GM12801 (cell line): ENCODE results near the gene DBH.

Experiments used
- TF ChIP-seq, protein P1 (sequence below): IDR thresholded peaks from one replicate; pipeline ENCODE4 v1.5.1; 2011; ENCODE audit warnings: control low read depth; ENCODE audit not compliant: insufficient read length; ENCODE audit errors: extremely low read depth

DBH gene

DNA sequence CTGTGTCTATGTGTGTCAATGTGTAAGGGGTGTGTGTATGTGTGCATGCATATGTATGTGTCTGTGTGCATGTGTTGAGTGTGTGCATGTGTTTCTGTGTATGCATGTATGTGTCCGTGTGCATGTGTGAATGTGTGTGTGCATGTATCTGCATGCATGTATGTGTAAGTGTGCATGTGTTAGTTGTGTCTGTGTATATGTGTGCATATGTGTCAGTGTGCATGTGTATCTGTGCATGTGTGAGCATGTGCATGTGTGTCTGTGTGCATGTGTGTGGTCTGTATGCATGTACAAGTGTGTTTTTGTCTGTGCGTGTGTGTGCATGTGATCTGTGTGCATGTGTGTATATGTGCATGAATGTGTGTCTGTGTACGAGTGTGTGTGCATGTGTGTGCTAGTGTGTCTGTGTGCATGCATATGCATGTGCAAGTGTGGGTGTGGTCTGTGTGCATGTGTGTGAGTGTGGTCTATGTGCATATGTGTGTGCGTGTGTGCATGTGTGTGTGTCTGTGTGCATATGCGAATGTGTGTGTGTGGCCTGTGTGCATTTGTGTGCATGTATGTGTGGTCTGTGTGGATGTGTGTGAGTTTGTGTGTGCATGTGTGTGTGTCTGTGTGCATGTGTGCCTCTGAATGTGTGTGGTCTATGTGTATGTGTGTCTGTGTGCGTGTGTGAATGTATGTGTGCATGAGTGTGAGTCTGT is 36.5 kb upstream of the DBH start:
- TF ChIP-seq, protein P1, sequence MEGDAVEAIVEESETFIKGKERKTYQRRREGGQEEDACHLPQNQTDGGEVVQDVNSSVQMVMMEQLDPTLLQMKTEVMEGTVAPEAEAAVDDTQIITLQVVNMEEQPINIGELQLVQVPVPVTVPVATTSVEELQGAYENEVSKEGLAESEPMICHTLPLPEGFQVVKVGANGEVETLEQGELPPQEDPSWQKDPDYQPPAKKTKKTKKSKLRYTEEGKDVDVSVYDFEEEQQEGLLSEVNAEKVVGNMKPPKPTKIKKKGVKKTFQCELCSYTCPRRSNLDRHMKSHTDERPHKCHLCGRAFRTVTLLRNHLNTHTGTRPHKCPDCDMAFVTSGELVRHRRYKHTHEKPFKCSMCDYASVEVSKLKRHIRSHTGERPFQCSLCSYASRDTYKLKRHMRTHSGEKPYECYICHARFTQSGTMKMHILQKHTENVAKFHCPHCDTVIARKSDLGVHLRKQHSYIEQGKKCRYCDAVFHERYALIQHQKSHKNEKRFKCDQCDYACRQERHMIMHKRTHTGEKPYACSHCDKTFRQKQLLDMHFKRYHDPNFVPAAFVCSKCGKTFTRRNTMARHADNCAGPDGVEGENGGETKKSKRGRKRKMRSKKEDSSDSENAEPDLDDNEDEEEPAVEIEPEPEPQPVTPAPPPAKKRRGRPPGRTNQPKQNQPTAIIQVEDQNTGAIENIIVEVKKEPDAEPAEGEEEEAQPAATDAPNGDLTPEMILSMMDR = no peak

DNA sequence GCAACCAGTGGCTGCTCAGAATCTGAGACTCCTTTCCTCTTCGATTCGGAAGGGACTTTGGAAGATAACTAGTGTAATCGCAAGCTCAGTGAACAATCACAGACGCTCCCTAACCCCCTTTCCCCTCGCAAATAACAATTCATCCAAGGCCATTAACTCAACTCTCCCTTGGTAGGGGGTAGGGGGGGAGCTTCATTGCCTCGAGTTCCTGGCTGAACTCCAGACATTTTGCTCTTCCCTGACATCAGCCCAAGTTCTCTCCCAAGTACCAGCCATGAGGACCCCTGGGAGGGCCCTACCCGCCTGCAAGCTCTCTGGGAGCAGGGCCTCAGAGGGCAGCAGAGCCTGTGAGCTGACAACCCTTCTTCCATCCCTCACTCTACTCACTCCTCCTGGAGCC is 35.4 kb upstream of the DBH start:
- TF ChIP-seq, protein P1 = no peak

DNA sequence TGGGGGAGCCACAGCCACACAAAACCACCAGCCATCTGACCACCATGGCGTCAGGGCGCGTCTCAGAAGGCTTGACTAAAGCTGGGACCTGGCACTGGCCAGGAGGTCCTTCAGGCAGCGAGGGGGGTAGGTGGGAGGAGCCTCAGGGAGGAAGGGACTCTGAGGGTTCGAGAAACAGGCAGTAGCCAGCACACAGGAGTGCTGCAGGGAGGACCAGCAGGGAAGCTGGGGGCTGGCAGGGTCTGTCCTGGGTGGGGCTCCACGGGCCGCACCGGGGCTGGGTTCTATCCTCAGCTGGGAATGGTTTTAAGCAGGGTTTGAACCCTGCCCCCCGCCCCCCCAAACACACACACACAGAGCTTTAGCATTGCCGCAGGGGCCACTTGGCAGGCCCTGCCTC is 34.4 kb upstream of the DBH start:
- TF ChIP-seq, protein P1 = no peak

DNA sequence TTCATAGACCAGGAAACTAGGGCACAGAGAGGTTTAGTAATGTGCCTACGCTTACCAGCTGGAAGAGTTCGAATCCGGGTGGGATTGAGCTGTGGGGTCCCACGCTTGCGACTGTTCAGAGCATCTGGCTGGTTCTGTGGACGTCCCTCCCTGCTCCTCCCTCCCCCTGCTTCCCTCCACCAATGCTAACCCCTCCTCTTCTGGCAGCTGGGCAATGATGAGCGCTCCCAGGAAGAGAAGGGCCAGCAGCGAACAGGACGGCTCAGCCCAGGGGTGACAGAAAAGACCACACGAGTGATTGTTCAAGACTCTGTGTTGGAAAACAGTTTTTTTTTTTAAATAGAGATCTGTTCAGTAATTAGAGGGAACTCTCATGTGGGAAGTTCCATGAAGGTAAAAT is 33.9 kb upstream of the DBH start:
- TF ChIP-seq, protein P1 = no peak

DNA sequence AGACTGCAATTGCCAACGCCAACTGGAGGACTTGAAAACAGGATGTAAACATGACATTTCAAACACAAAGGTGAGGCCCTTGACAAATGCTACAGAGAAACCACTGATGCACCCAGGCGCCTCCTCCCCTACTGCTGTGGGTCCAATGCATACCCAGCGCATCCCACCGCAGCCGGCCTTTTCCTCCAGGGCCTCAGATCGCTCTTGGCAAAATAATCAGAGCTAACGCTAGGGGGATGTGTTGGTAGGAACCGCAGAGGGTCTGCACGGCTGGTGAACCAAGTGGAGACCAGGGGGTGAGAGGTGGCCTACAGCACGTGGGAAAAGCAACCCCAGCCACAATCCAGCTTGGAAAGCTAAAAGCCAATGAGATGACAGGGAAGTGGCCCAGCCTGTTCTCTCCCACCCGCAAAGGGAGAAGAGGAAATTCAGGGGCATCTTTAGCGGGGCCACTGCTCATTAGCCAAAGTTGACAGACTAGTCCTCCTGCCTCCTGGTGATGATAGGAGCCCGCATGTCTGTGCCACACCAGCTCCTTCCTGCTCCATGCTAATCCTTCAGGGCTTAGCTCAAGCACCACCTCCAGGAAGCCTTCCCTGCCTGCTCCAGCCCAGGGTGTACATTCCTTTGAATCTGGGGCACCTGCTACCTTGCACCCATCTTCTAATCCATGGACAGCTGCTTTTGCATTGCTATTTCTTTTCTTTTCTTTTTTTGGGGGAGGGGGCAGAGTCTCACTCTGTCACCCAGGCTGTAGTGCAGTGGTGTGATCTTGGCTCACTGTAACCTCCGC is 32.8 kb upstream of the DBH start:
- TF ChIP-seq, protein P1 = no peak

DNA sequence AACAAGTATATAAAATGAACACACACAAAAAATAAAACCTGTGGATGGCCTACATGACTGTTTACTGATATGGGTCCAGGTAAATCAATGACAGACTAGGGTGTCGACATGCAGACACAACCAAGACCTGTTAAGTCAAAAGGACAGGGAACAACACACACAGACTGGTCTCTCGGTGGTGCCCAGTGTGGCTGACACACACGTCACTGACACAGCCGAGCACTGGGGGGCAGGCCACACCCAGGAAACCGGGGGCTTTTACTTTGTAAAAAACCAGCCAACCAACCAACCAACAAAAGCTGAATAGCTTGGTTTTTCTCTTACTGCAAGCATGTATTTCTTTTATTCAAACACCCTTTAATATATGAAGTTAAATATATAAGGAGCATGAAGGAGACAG is 31.9 kb upstream of the DBH start:
- TF ChIP-seq, protein P1 = no peak

DNA sequence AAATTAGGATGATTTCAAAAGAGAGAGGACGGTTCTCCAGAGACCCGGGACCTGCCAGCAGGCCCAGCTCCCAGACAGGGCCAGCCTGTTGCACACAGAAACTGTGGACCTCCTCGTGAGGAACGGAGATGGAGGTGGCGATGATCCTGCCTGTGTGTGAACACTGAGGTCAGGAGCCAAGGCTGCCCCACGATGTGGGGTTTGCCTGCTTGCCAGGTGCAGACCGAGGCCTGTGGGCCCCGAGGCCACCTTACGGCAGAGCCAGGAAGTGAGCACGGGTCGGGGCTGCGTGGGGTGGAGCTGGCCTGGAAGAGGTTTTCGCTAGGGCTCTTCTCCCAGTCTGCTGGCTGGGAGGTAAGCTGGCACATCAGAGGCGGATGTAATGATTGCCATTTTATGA is 31.3 kb upstream of the DBH start:
- TF ChIP-seq, protein P1 = no peak
